HG02623 (cell line): ENCODE measurements around the gene FBN1.

Experiments
- ATAC-seq: cut with Tn5 transposase; IDR thresholded peaks from one replicate; pipeline ENCODE4 v1.9.1; 2021; ENCODE audit warnings: moderate library complexity; ENCODE audit not compliant: unreplicated experiment

Gene FBN1

GRCh38 chr15:48625126-48625525 lies 20.4 kb downstream of the FBN1 start:
- ATAC-seq: no peak

GRCh38 chr15:48624700-48625099 lies 20.8 kb downstream of the FBN1 start:
- no peak for ATAC-seq

- ATAC-seq: no peak
Observed at GRCh38 chr15:48623456-48623855, 22.1 kb downstream of the FBN1 start.

GRCh38 chr15:48622237-48622636 lies 23.3 kb downstream of the FBN1 start:
- no peak for ATAC-seq

- ATAC-seq: no peak
Observed at GRCh38 chr15:48619446-48619845, 26.1 kb downstream of the FBN1 start.

- no peak for ATAC-seq
Observed at GRCh38 chr15:48617619-48618018, 27.9 kb downstream of the FBN1 start.

GRCh38 chr15:48616216-48616615 lies 29.3 kb downstream of the FBN1 start:
- no peak for ATAC-seq

- no peak for ATAC-seq
Observed at GRCh38 chr15:48614051-48614450, 31.5 kb downstream of the FBN1 start.

GRCh38 chr15:48609486-48609885 lies 36.0 kb downstream of the FBN1 start:
- no peak for ATAC-seq

- ATAC-seq: no peak
Observed at GRCh38 chr15:48607846-48608245, 37.7 kb downstream of the FBN1 start.

- no peak for ATAC-seq
Observed at GRCh38 chr15:48604567-48604966, 40.9 kb downstream of the FBN1 start.

- ATAC-seq: no peak
Observed at GRCh38 chr15:48603922-48604321, 41.6 kb downstream of the FBN1 start.

GRCh38 chr15:48603123-48603500 lies 42.4 kb downstream of the FBN1 start:
- no peak for ATAC-seq

GRCh38 chr15:48602358-48603122 lies 43.0 kb downstream of the FBN1 start:
- no peak for ATAC-seq

- ATAC-seq: no peak
Observed at GRCh38 chr15:48601095-48601494, 44.4 kb downstream of the FBN1 start.

- ATAC-seq: no peak
Observed at GRCh38 chr15:48596841-48597240, 48.7 kb downstream of the FBN1 start.

GRCh38 chr15:48596415-48596814 lies 49.1 kb downstream of the FBN1 start:
- ATAC-seq: peak; percentile 43

- peak; percentile 70 for ATAC-seq
Observed at GRCh38 chr15:48595981-48596380, 49.5 kb downstream of the FBN1 start.

- ATAC-seq: no peak
Observed at GRCh38 chr15:48592933-48593332, 52.6 kb downstream of the FBN1 start.

- ATAC-seq: no peak
Observed at GRCh38 chr15:48592221-48592731, 53.2 kb downstream of the FBN1 start.

- ATAC-seq: no peak
Observed at GRCh38 chr15:48590723-48591122, 54.8 kb downstream of the FBN1 start.

GRCh38 chr15:48584812-48585563 lies 60.5 kb downstream of the FBN1 start:
- no peak for ATAC-seq
